ENCODE data around the gene ETV2.

- TF ChIP-seq NR2F2 (IDR thresholded peaks at IDR 0.05) (no peak), HNF4A (conservative IDR thresholded peaks at IDR 0.05) (no peak), TAF1 (conservative IDR thresholded peaks at IDR 0.05) (no peak), CTCF (IDR thresholded peaks at IDR 0.05; ENCODE audit: low read depth, low read length, missing input control) (no peak), HNF4G (IDR thresholded peaks at IDR 0.05) (no peak), EGR1 (IDR thresholded peaks at IDR 0.05; ENCODE audit: low read depth in 2 of 2) (no peak), MAX (IDR thresholded peaks at IDR 0.05) (no peak), ZBTB33 (IDR thresholded peaks at IDR 0.05) (no peak)
Measured at GRCh38 chr19:35642798-35643254, 1.3 kb downstream of the ETV2 start.

Measured in liver (tissue), 3 donors.